Measurements from ENCODE around the gene VSIR.

Gene VSIR

GRCh38 chr10:71805776-71806703, 32.7 kb upstream of the VSIR start:
- H3K9ac ChIP-seq (ENCODE audit: low read length): no peak overlapping the region
- H3K4me3 ChIP-seq (ENCODE audit: insufficient read depth, low read length, poor library complexity, severe bottlenecking): no peak overlapping the region
- no peaks in the 10 kb centered on the region for H4K20me1 ChIP-seq (ENCODE audit: low read depth, low read length)
- TF ChIP-seq CTCF (IDR thresholded peaks at IDR 0.05; ENCODE audit: insufficient read depth, low read length, poor library complexity, severe bottlenecking) (no peak), EZH2phosphoT487 (conservative IDR thresholded peaks at IDR 0.05; ENCODE audit: low read length) (no peak)
- no peaks in the 10 kb centered on the region for H3K9me2 ChIP-seq (replicated peaks; ENCODE audit: insufficient read depth, low read length)
- no peaks in the 10 kb centered on the region for H3K27me3 ChIP-seq (ENCODE audit: low read length)
- no peaks in the 10 kb centered on the region for H3K36me3 ChIP-seq (ENCODE audit: low read length)
- H3K79me2 ChIP-seq (ENCODE audit: insufficient read depth, low read length): no peaks in the 10 kb centered on the region
- no peak overlapping the region for H3K27ac ChIP-seq (ENCODE audit: low read depth, low read length)
- no peak overlapping the region for H2AFZ ChIP-seq (ENCODE audit: low read depth, low read length, severe bottlenecking)
- H3K9me3 ChIP-seq (ENCODE audit: insufficient read depth, low read length): no peaks in the 10 kb centered on the region
- H3F3A ChIP-seq (ENCODE audit: insufficient read depth): no peaks in the 10 kb centered on the region
- no peak overlapping the region for H3K4me2 ChIP-seq (ENCODE audit: low read depth, low read length, poor library complexity, severe bottlenecking)

- Histone ChIP-seq H3K27ac (ENCODE audit: low read depth, low read length) (no peak overlapping the region), H2AFZ (ENCODE audit: low read depth, low read length, severe bottlenecking) (no peak overlapping the region), H3K4me2 (ENCODE audit: low read depth, low read length, poor library complexity, severe bottlenecking) (no peak overlapping the region), H4K20me1 (ENCODE audit: low read depth, low read length) (no peaks in the 10 kb centered on the region), H3K4me3 (ENCODE audit: insufficient read depth, low read length, poor library complexity, severe bottlenecking) (no peak overlapping the region), H3K9me2 (replicated peaks; ENCODE audit: insufficient read depth, low read length) (no peaks in the 10 kb centered on the region), H3F3A (ENCODE audit: insufficient read depth) (no peaks in the 10 kb centered on the region), H3K9me3 (ENCODE audit: insufficient read depth, low read length) (no peaks in the 10 kb centered on the region), H3K36me3 (ENCODE audit: low read length) (no peaks in the 10 kb centered on the region), H3K9ac (ENCODE audit: low read length) (no peak overlapping the region), H3K79me2 (ENCODE audit: insufficient read depth, low read length) (no peaks in the 10 kb centered on the region), H3K27me3 (ENCODE audit: low read length) (no peaks in the 10 kb centered on the region)
- TF ChIP-seq CTCF (IDR thresholded peaks at IDR 0.05; ENCODE audit: insufficient read depth, low read length, poor library complexity, severe bottlenecking) (no peak), EZH2phosphoT487 (conservative IDR thresholded peaks at IDR 0.05; ENCODE audit: low read length) (no peak)
Measured at GRCh38 chr10:71804077-71804476, 30.8 kb upstream of the VSIR start.

GRCh38 chr10:71802715-71803488, 29.6 kb upstream of the VSIR start:
- H3K36me3 ChIP-seq (ENCODE audit: low read length): no peaks in the 10 kb centered on the region
- no peaks in the 10 kb centered on the region for H3K9me2 ChIP-seq (replicated peaks; ENCODE audit: insufficient read depth, low read length)
- no peaks in the 10 kb centered on the region for H3K79me2 ChIP-seq (ENCODE audit: insufficient read depth, low read length)
- no peak for TF ChIP-seq CTCF (IDR thresholded peaks at IDR 0.05; ENCODE audit: insufficient read depth, low read length, poor library complexity, severe bottlenecking)
- TF ChIP-seq EZH2phosphoT487 (conservative IDR thresholded peaks at IDR 0.05; ENCODE audit: low read length): no peak
- no peak overlapping the region for H3K27ac ChIP-seq (ENCODE audit: low read depth, low read length)
- H3K27me3 ChIP-seq (ENCODE audit: low read length): no peaks in the 10 kb centered on the region
- no peaks in the 10 kb centered on the region for H3F3A ChIP-seq (ENCODE audit: insufficient read depth)
- H3K4me2 ChIP-seq (ENCODE audit: low read depth, low read length, poor library complexity, severe bottlenecking): no peak overlapping the region
- H3K9me3 ChIP-seq (ENCODE audit: insufficient read depth, low read length): no peaks in the 10 kb centered on the region
- H3K4me3 ChIP-seq (ENCODE audit: insufficient read depth, low read length, poor library complexity, severe bottlenecking): no peak overlapping the region
- H4K20me1 ChIP-seq (ENCODE audit: low read depth, low read length): no peaks in the 10 kb centered on the region
- H3K9ac ChIP-seq (ENCODE audit: low read length): no peak overlapping the region
- H2AFZ ChIP-seq (ENCODE audit: low read depth, low read length, severe bottlenecking): no peak overlapping the region
